ENCODE results near the gene SLC25A1. TPM values are rescaled to one million over a fixed set of nuclear protein-coding genes. Genes with fewer than 3 reads are reported as not detected.

Gene SLC25A1
- total RNA-seq, 1 experiment from 2014 or later: 81.6 TPM

GRCh38 chr22:19187716-19188563 is 9.4 kb upstream of the SLC25A1 start:
- H3K27me3 ChIP-seq (ENCODE audit: low read length): no peaks in the 10 kb centered on the region
- H3K9me2 ChIP-seq (replicated peaks; ENCODE audit: low read length): no peaks in the 10 kb centered on the region
- peaks cover 5% of the 10 kb centered on the region; the same call in 1 of the 2 replicates for H3K4me1 ChIP-seq (ENCODE audit: insufficient read depth, low read length)
- H3K9ac ChIP-seq (ENCODE audit: low read length): no peak overlapping the region
- H3K79me2 ChIP-seq (ENCODE audit: low read length): no peaks in the 10 kb centered on the region
- no TSS peak for BruUV-seq (replicated peaks)
- no peak overlapping the region for H3K4me3 ChIP-seq (ENCODE audit: low read length)
- ATAC-seq: peak; percentile 60
- H3K4me2 ChIP-seq (ENCODE audit: low read length): no peak overlapping the region
- no peaks in the 10 kb centered on the region for H3F3A ChIP-seq (ENCODE audit: low read length, unreplicated experiment)
- no peaks in the 10 kb centered on the region for H3K36me3 ChIP-seq (ENCODE audit: low read depth, low read length)
- intact Hi-C loops (cut with micrococcal nuclease): no loop called here
- DNase-seq: peak; percentile 20
- POLR2A ChIA-PET (ENCODE audit: unreplicated experiment): no interaction called here
- TF ChIP-seq EZH2 (IDR thresholded peaks at IDR 0.05; ENCODE audit: low read length, unreplicated experiment) (no peak), EZH2phosphoT487 (IDR thresholded peaks at IDR 0.05; ENCODE audit: borderline replicate concordance, low read length) (no peak), CTCF (conservative IDR thresholded peaks at IDR 0.05; ENCODE audit: low read depth, low read length) (no peak)
- no peak overlapping the region for H2AFZ ChIP-seq (ENCODE audit: low read length)
- no peaks in the 10 kb centered on the region for H4K20me1 ChIP-seq (ENCODE audit: low read length)
- CTCF ChIA-PET: no interaction called here
- H3K9me3 ChIP-seq (ENCODE audit: low read length): no peaks in the 10 kb centered on the region
- no peak overlapping the region for H3K27ac ChIP-seq (ENCODE audit: low read length)

- peaks cover 5% of the 10 kb centered on the region; the same call in 1 of the 2 replicates for H3K4me1 ChIP-seq (ENCODE audit: insufficient read depth, low read length)
- BruUV-seq (replicated peaks): no TSS peak
- ChIA-PET POLR2A (ENCODE audit: unreplicated experiment) (no interaction called here), CTCF (interaction anchor here (0.7 kb wide), 1 partner anchor 222 kb away, joined by 5 read pairs; no protein-coding TSS in a partner anchor)
- TF ChIP-seq EZH2 (IDR thresholded peaks at IDR 0.05; ENCODE audit: low read length, unreplicated experiment): no peak
- no peak for TF ChIP-seq CTCF (conservative IDR thresholded peaks at IDR 0.05; ENCODE audit: low read depth, low read length)
- TF ChIP-seq EZH2phosphoT487 (IDR thresholded peaks at IDR 0.05; ENCODE audit: borderline replicate concordance, low read length): no peak
- no peak overlapping the region for H3K27ac ChIP-seq (ENCODE audit: low read length)
- no peaks in the 10 kb centered on the region for H4K20me1 ChIP-seq (ENCODE audit: low read length)
- intact Hi-C loops (cut with micrococcal nuclease): no loop called here
- H3K27me3 ChIP-seq (ENCODE audit: low read length): no peaks in the 10 kb centered on the region
- H3K4me2 ChIP-seq (ENCODE audit: low read length): no peak overlapping the region
- no peaks in the 10 kb centered on the region for H3F3A ChIP-seq (ENCODE audit: low read length, unreplicated experiment)
- H3K9me3 ChIP-seq (ENCODE audit: low read length): no peaks in the 10 kb centered on the region
- no peaks in the 10 kb centered on the region for H3K9me2 ChIP-seq (replicated peaks; ENCODE audit: low read length)
- no peak for DNase-seq
- no peak overlapping the region for H3K4me3 ChIP-seq (ENCODE audit: low read length)
- H2AFZ ChIP-seq (ENCODE audit: low read length): no peak overlapping the region
- H3K79me2 ChIP-seq (ENCODE audit: low read length): no peaks in the 10 kb centered on the region
- no peaks in the 10 kb centered on the region for H3K36me3 ChIP-seq (ENCODE audit: low read depth, low read length)
- no peak for ATAC-seq
- no peak overlapping the region for H3K9ac ChIP-seq (ENCODE audit: low read length)
Observed at GRCh38 chr22:19184276-19184997, 5.9 kb upstream of the SLC25A1 start.
